Measurements from ENCODE around the gene RTBDN.

- TF ChIP-seq CTCF (IDR thresholded peaks at IDR 0.05) (no peak), POLR2A (IDR thresholded peaks at IDR 0.05) (no peak)
These were observed 47.4 kb downstream of the RTBDN start for GRCh38 chr19:12786952-12787351.
